ENCODE measurements around the gene HMCN2. TPM values are rescaled to one million over a fixed set of nuclear protein-coding genes. Genes with fewer than 3 reads are reported as not detected.

HMCN2 gene
- total RNA-seq, result 1 to 10 TPM; 1.3 to 6.3 (median 3.5) TPM

- Histone ChIP-seq H3K27me3 (peaks cover 49% of the 10 kb centered on the region), H3K4me3 (peak within 1 kb of the TSS; percentile 36), H3K27ac (no peak within 1 kb of the TSS)
Measured at GRCh38 chr9:130265431-130266235, at the start of gene HMCN2. TSS of gene HMCN2 (plus strand) at chr9:130265760. CDS start at chr9:130265879, 119 bp downstream.

GRCh38 chr9:130217838-130218237, 47.7 kb upstream of the HMCN2 start:
- TF ChIP-seq POLR2A (IDR thresholded peaks at IDR 0.05) (no peak), EP300 (IDR thresholded peaks at IDR 0.05) (no peak)
- Histone ChIP-seq H3K27me3 (no peaks in the 10 kb centered on the region), H3K4me1 (peaks cover 22% of the 10 kb centered on the region), H3K27ac (no peak overlapping the region), H3K36me3 (peaks cover 10% of the 10 kb centered on the region), H3K4me3 (no peak overlapping the region), H3K9me3 (no peaks in the 10 kb centered on the region)
- 82% methylated on average over 7 of the region's 10 CpGs for WGBS
- DNase-seq (ENCODE audit: low spot score in 2 of 2), result no peak

More at GRCh38 chr9:130265431-130266235, at the start of gene HMCN2:
- TF ChIP-seq POLR2AphosphoS5 (IDR thresholded peaks at IDR 0.05) (no peak), CTCF (IDR thresholded peaks at IDR 0.05) (no peak), EP300 (IDR thresholded peaks at IDR 0.05) (no peak), POLR2A (IDR thresholded peaks at IDR 0.05) (no peak)
- H3K9me3 ChIP-seq, result no peaks in the 10 kb centered on the region
- DNase-seq (ENCODE audit: low spot score in 2 of 2), result peak; percentile 59 to 73
- H3K36me3 ChIP-seq, result no peaks in the 10 kb centered on the region
- peaks cover 15% of the 10 kb centered on the region for H3K4me1 ChIP-seq
- no CpG with 5 or more reads among the region's 89 CpGs for WGBS

GRCh38 chr9:130219661-130220096, 45.9 kb upstream of the HMCN2 start:
- no peak for DNase-seq (ENCODE audit: low spot score in 2 of 2)
- TF ChIP-seq EP300 (IDR thresholded peaks at IDR 0.05) (no peak), POLR2AphosphoS5 (IDR thresholded peaks at IDR 0.05) (no peak), POLR2A (IDR thresholded peaks at IDR 0.05) (no peak), CTCF (IDR thresholded peaks at IDR 0.05) (no peak)
- H3K9me3 ChIP-seq, result no peaks in the 10 kb centered on the region
- no peak overlapping the region for H3K27ac ChIP-seq
- H3K4me1 ChIP-seq, result peaks cover 6% of the 10 kb centered on the region
- no peak overlapping the region for H3K4me3 ChIP-seq
- 92% methylated on average over 14 of the region's 16 CpGs for WGBS
- H3K27me3 ChIP-seq, result no peaks in the 10 kb centered on the region
- peaks cover 16% of the 10 kb centered on the region for H3K36me3 ChIP-seq

- WGBS, result 52% methylated on average over 9 of the region's 9 CpGs
Measured at GRCh38 chr9:130220352-130220751, 45.2 kb upstream of the HMCN2 start.

GRCh38 chr9:130222833-130223232, 42.7 kb upstream of the HMCN2 start:
- WGBS, result 86% methylated on average over 9 of the region's 9 CpGs
- Histone ChIP-seq H3K27me3 (no peaks in the 10 kb centered on the region), H3K27ac (no peak overlapping the region), H3K36me3 (peaks cover 37% of the 10 kb centered on the region), H3K4me1 (no peaks in the 10 kb centered on the region), H3K9me3 (no peaks in the 10 kb centered on the region), H3K4me3 (no peak overlapping the region)
- TF ChIP-seq EP300 (IDR thresholded peaks at IDR 0.05) (no peak), POLR2AphosphoS5 (IDR thresholded peaks at IDR 0.05) (no peak), POLR2A (IDR thresholded peaks at IDR 0.05) (no peak), CTCF (IDR thresholded peaks at IDR 0.05) (no peak)
- DNase-seq (ENCODE audit: low spot score in 2 of 2), result no peak

More at GRCh38 chr9:130220352-130220751, 45.2 kb upstream of the HMCN2 start:
- DNase-seq (ENCODE audit: low spot score in 2 of 2), result no peak
- no peaks in the 10 kb centered on the region for H3K27me3 ChIP-seq
- no peak for TF ChIP-seq POLR2A (IDR thresholded peaks at IDR 0.05)
- no peak for TF ChIP-seq CTCF (IDR thresholded peaks at IDR 0.05)
- TF ChIP-seq POLR2AphosphoS5 (IDR thresholded peaks at IDR 0.05), result no peak
- peaks cover under 1% of the 10 kb centered on the region for H3K4me1 ChIP-seq
- H3K27ac ChIP-seq, result no peak overlapping the region
- no peaks in the 10 kb centered on the region for H3K9me3 ChIP-seq
- peaks cover 18% of the 10 kb centered on the region for H3K36me3 ChIP-seq
- no peak overlapping the region for H3K4me3 ChIP-seq

Data from suprapubic skin (tissue), 4 donors.